Thyroid gland (tissue), 4 donors: ENCODE results near the gene KRTAP2-4. TPM values are rescaled to one million over a fixed set of nuclear protein-coding genes. Genes with fewer than 3 reads are reported as not detected.

Experiments used
- DNase-seq, 2 donors: peaks; one replicate each; pipeline ENCODE4 v3.0.0-alpha.2; 2019
- H3K27ac ChIP-seq, 3 donors: fragments of 200-600 bp; sonication (generic); 1 replicate in 2 of 3; 2 replicates in 1 of 3; pipeline ENCODE4 v1.5.1; 2016 to 2019; ENCODE audit warnings: mild to moderate bottlenecking in 1 of 3, moderate library complexity in 1 of 3
- H3K27me3 ChIP-seq: fragments of 200-600 bp; sonication (generic); one replicate; pipeline ENCODE4 v1.5.1; 2019
- H3K36me3 ChIP-seq, 2 donors: fragments of 200-600 bp; sonication (generic); one replicate each; pipeline ENCODE4 v1.5.1; 2016 to 2019
- H3K4me1 ChIP-seq, 2 donors: fragments of 200-600 bp; sonication (generic); one replicate each; pipeline ENCODE4 v1.5.1; 2017 to 2019
- H3K4me3 ChIP-seq, 3 donors: fragments of 200-600 bp; sonication (generic); replicated peaks in 1 of 3; 1 replicate in 2 of 3; 2 replicates in 1 of 3; pipeline ENCODE4 v1.5.1; 2016; ENCODE audit warnings: mild to moderate bottlenecking in 1 of 3
- H3K9me3 ChIP-seq: fragments of 200-600 bp; sonication (generic); one replicate; pipeline ENCODE4 v1.5.1; 2017
- CTCF ChIP-seq, 6 experiments: fragments of 200-600 bp in 3 of 6; fragments of 450-650 bp in 3 of 6; sonication (generic) in 3 of 6; IDR thresholded peaks; one replicate each; pipeline ENCODE4 v1.5.1; 2016 to 2019; ENCODE audit warnings: antibody characterized with exemption in 6 of 6, mild to moderate bottlenecking in 2 of 6, inconsistent platforms in 1 of 6, moderate library complexity in 1 of 6
- POLR2A ChIP-seq, 2 donors: fragments of 450-650 bp; IDR thresholded peaks; one replicate each; pipeline ENCODE4 v1.6.1; 2017; ENCODE audit warnings: antibody characterized with exemption in 2 of 2, mild to moderate bottlenecking in 2 of 2, moderate library complexity in 1 of 2
- WGBS, 2 donors: methylation state at CpG; one replicate each; pipeline ENCODE4 v1.1.5; 2017; 5-methylcytosine and 5-hydroxymethylcytosine counted together
- intact Hi-C: fragments of 100-400 bp; cut with DNase I; formaldehyde crosslinking; loops from one replicate; pipeline ENCODE4 v1.15.1; 2023
- total RNA-seq, 4 donors: library from RNA; depleted of rRNA; stranded (reverse); fragments of >200 nt; gene quantifications; one replicate each; pipeline ENCODE4 v1.2.3, GENCODE V29; 2016

KRTAP2-4 gene
- total RNA-seq, 4 donors from 2014 or later: not detected

- intact Hi-C loops: no loop called here
- no peaks in the 10 kb centered on the region for H3K9me3 ChIP-seq
- no peaks in the 10 kb centered on the region for H3K27me3 ChIP-seq
- no peak for TF ChIP-seq POLR2A (IDR thresholded peaks at IDR 0.05)
- DNase-seq: no peak
- no peak within 1 kb of the TSS for H3K27ac ChIP-seq
- no peaks in the 10 kb centered on the region for H3K36me3 ChIP-seq
- WGBS, 2 donors: 89 to 90% methylated on average over 7 to 9 of the region's 9 CpGs
- no peaks in the 10 kb centered on the region for H3K4me1 ChIP-seq
- H3K4me3 ChIP-seq: no peak within 1 kb of the TSS
Observed at GRCh38 chr17:41026715-41027471, 38.8 kb downstream of the KRTAP2-4 start, which contains the start of gene KRTAP1-5. KRTAP1-5 (minus strand) TSS chr17:41027208; CDS start chr17:41027155, 53 bp downstream.

- intact Hi-C loops: no loop called here
- Histone ChIP-seq H3K9me3 (no peaks in the 10 kb centered on the region), H3K27ac (no peak overlapping the region), H3K4me1 (no peaks in the 10 kb centered on the region), H3K27me3 (no peaks in the 10 kb centered on the region), H3K4me3 (no peak overlapping the region), H3K36me3 (no peaks in the 10 kb centered on the region)
- DNase-seq: no peak
- TF ChIP-seq POLR2A (IDR thresholded peaks at IDR 0.05): no peak
- TF ChIP-seq CTCF (IDR thresholded peaks at IDR 0.05): no peak
- 79 to 81% methylated on average over 3 of the region's 3 CpGs for WGBS, 2 donors
Observed at GRCh38 chr17:41024697-41025096, 41.0 kb downstream of the KRTAP2-4 start.

- DNase-seq: no peak
- intact Hi-C loops: no loop called here
- H3K4me1 ChIP-seq: no peaks in the 10 kb centered on the region
- H3K9me3 ChIP-seq: no peaks in the 10 kb centered on the region
- H3K27me3 ChIP-seq: no peaks in the 10 kb centered on the region
- H3K4me3 ChIP-seq: no peak overlapping the region
- no peak for TF ChIP-seq CTCF (IDR thresholded peaks at IDR 0.05)
- TF ChIP-seq POLR2A (IDR thresholded peaks at IDR 0.05): no peak
- no peaks in the 10 kb centered on the region for H3K36me3 ChIP-seq
- no peak overlapping the region for H3K27ac ChIP-seq
Observed at GRCh38 chr17:41020336-41020735, 45.3 kb downstream of the KRTAP2-4 start.

- H3K36me3 ChIP-seq: no peaks in the 10 kb centered on the region
- no peak for TF ChIP-seq CTCF (IDR thresholded peaks at IDR 0.05)
- no peak for TF ChIP-seq POLR2A (IDR thresholded peaks at IDR 0.05)
- no peak overlapping the region for H3K27ac ChIP-seq
- DNase-seq: no peak
- no peak overlapping the region for H3K4me3 ChIP-seq
- intact Hi-C loops: no loop called here
- no peaks in the 10 kb centered on the region for H3K9me3 ChIP-seq
- no peaks in the 10 kb centered on the region for H3K4me1 ChIP-seq
- H3K27me3 ChIP-seq: no peaks in the 10 kb centered on the region
- 84 to 95% methylated on average over 3 of the region's 3 CpGs for WGBS, 2 donors
Observed at GRCh38 chr17:41019415-41019814, 46.3 kb downstream of the KRTAP2-4 start.

GRCh38 chr17:41018541-41018940 lies 47.1 kb downstream of the KRTAP2-4 start:
- DNase-seq: no peak
- Histone ChIP-seq H3K27ac (no peak overlapping the region), H3K36me3 (no peaks in the 10 kb centered on the region), H3K4me3 (no peak overlapping the region), H3K4me1 (no peaks in the 10 kb centered on the region), H3K27me3 (no peaks in the 10 kb centered on the region), H3K9me3 (no peaks in the 10 kb centered on the region)
- TF ChIP-seq POLR2A (IDR thresholded peaks at IDR 0.05): no peak
- TF ChIP-seq CTCF (IDR thresholded peaks at IDR 0.05): no peak
- 73 to 80% methylated on average over 3 of the region's 3 CpGs for WGBS, 2 donors
- intact Hi-C loops: no loop called here
